Measurements from ENCODE around the gene EIF4EBP2. TPM values are rescaled to one million over a fixed set of nuclear protein-coding genes. Genes with fewer than 3 reads are reported as not detected.

Gene EIF4EBP2
- total and polyA plus RNA-seq, 2 donors (not counting 3 experiments of a cell fraction or from before 2014, with no cell fraction given): 18.2 to 47.0 TPM

- Histone ChIP-seq H3K4me3 (replicated peaks in 1 of 3; ENCODE audit: insufficient read depth in 1 of 3, low read depth in 1 of 3, low read length in 3 of 3) (no peak overlapping the region), H3K4me1 (ENCODE audit: control insufficient read depth, extremely low read depth, insufficient read depth, low read length) (peaks cover 18% of the 10 kb centered on the region), H3K9ac (replicated peaks; ENCODE audit: extremely low read depth, insufficient read depth, low read length) (no peak overlapping the region), H3K9me3 (replicated peaks; ENCODE audit: control insufficient read depth, insufficient read depth, low read length) (no peaks in the 10 kb centered on the region), H4K20me1 (replicated peaks; ENCODE audit: control insufficient read depth, extremely low read depth, insufficient read depth, low read length) (no peaks in the 10 kb centered on the region), H3K36me3 (ENCODE audit: control insufficient read depth in 2 of 2, extremely low read depth in 1 of 2, insufficient read depth in 2 of 2, low read length in 2 of 2) (no peaks in the 10 kb centered on the region), H3K27ac (ENCODE audit: insufficient read depth, low read depth, low read length) (no peak overlapping the region), H2AFZ (ENCODE audit: low read depth, low read length) (no peak overlapping the region), H3K79me2 (ENCODE audit: control insufficient read depth, insufficient read depth, low read length) (no peaks in the 10 kb centered on the region), H3K4me2 (ENCODE audit: insufficient read depth, low read length) (no peak overlapping the region), H3K9me1 (replicated peaks; ENCODE audit: control insufficient read depth, extremely low read depth, insufficient read depth, low read length) (no peaks in the 10 kb centered on the region), H3K27me3 (ENCODE audit: control insufficient read depth in 2 of 2, insufficient read depth in 2 of 2, low read length in 2 of 2) (peaks cover 0 to 4% of the 10 kb centered on the region in 2 experiments)
- TF ChIP-seq MYC (IDR thresholded peaks at IDR 0.05; ENCODE audit: low read depth, low read length): no peak
- TF ChIP-seq FOS (IDR thresholded peaks at IDR 0.05; ENCODE audit: borderline replicate concordance, insufficient read depth, low read length): no peak
- no peak for TF ChIP-seq MAX (IDR thresholded peaks at IDR 0.05; ENCODE audit: insufficient read depth, insufficient read length)
- TF ChIP-seq CTCF (IDR thresholded peaks at IDR 0.05; ENCODE audit: extremely low read depth in 1 of 2, insufficient read depth in 1 of 2, low read depth in 1 of 2, low read length in 2 of 2): no peak
- no peak for TF ChIP-seq EZH2 (IDR thresholded peaks at IDR 0.05; ENCODE audit: borderline replicate concordance, low read depth, low read length, severe bottlenecking)
- no peak for TF ChIP-seq JUN (IDR thresholded peaks at IDR 0.05; ENCODE audit: borderline replicate concordance, insufficient read depth, insufficient read length, low read depth)
- TF ChIP-seq GATA2 (IDR thresholded peaks at IDR 0.05; ENCODE audit: insufficient read depth, insufficient read length, low read depth, low read length): no peak
- no peak for TF ChIP-seq POLR2AphosphoS5 (IDR thresholded peaks at IDR 0.05; ENCODE audit: insufficient read depth, low read depth, low read length)
- TF ChIP-seq POLR2A (IDR thresholded peaks at IDR 0.05; ENCODE audit: low read depth, low read length): no peak
- ChIA-PET POLR2A (no interaction called here), CTCF (interaction anchor here (0.7 kb wide), 1 partner anchor 13 kb away, joined by 3 read pairs; no protein-coding TSS in a partner anchor)
- intact Hi-C loops (cut with micrococcal nuclease): no loop called here
- FAIRE-seq (no peak), DNase-seq (ENCODE audit: low read depth, low spot score) (no peak)
- no TSS peak for BruUV-seq (replicated peaks)
- dilution Hi-C loops (cut with MboI; ENCODE audit: extremely low pct_ligation_motif_present, low sequenced_read_pairs): no loop called here
Measured at GRCh38 chr10:70474780-70475179, 70.8 kb downstream of the EIF4EBP2 start.

Data from endothelial cell of umbilical vein (primary cell).